Testis (tissue), 2 donors: ENCODE data around the gene RAB40B.

Experiments
- POLR2A ChIP-seq: fragments of 450-650 bp; IDR thresholded peaks from one replicate; pipeline ENCODE4 v1.6.1; 2017; ENCODE audit warnings: antibody characterized with exemption, mild to moderate bottlenecking, moderate library complexity
- TF ChIP-seq, protein P1 (sequence below), 3 experiments: fragments of 450-650 bp in 2 of 3; fragments of 200-600 bp in 1 of 3; sonication (generic) in 1 of 3; IDR thresholded peaks; one replicate each; pipeline ENCODE4 v1.5.1; 2016 to 2019; ENCODE audit warnings: antibody characterized with exemption in 3 of 3, mild to moderate bottlenecking in 2 of 3, moderate library complexity in 1 of 3

- TF ChIP-seq, protein P1, sequence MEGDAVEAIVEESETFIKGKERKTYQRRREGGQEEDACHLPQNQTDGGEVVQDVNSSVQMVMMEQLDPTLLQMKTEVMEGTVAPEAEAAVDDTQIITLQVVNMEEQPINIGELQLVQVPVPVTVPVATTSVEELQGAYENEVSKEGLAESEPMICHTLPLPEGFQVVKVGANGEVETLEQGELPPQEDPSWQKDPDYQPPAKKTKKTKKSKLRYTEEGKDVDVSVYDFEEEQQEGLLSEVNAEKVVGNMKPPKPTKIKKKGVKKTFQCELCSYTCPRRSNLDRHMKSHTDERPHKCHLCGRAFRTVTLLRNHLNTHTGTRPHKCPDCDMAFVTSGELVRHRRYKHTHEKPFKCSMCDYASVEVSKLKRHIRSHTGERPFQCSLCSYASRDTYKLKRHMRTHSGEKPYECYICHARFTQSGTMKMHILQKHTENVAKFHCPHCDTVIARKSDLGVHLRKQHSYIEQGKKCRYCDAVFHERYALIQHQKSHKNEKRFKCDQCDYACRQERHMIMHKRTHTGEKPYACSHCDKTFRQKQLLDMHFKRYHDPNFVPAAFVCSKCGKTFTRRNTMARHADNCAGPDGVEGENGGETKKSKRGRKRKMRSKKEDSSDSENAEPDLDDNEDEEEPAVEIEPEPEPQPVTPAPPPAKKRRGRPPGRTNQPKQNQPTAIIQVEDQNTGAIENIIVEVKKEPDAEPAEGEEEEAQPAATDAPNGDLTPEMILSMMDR (IDR thresholded peaks at IDR 0.05) = no peak
- no peak for TF ChIP-seq POLR2A
Measured at GRCh38 chr17:82736511-82737185, 38.1 kb upstream of the RAB40B start.
